ENCODE measurements around the gene KCNQ1.

- TF ChIP-seq GATA2 (IDR thresholded peaks at IDR 0.05; ENCODE audit: low read depth, low read length) (no peak), GATA3 (IDR thresholded peaks at IDR 0.05; ENCODE audit: low read depth, low read length) (no peak)
These were observed 376.2 kb downstream of the KCNQ1 start for GRCh38 chr11:2820976-2821375.
